Renal pelvis (tissue), 12 donors: ENCODE results near the gene NINL. TPM values are rescaled to one million over a fixed set of nuclear protein-coding genes. Genes with fewer than 3 reads are reported as not detected.
"Not testable (repeated sequence)": the region's sequence is repeated elsewhere in the genome, so short reads cannot be mapped to it uniquely, and the experiment has no call there.

Experiments
- DNase-seq: peaks from one replicate; pipeline ENCODE4 v3.0.0-alpha.2; 2013
- long read RNA-seq, 16 experiments: transcript quantifications; one replicate each; lab custom pipeline, GENCODE V29; 2026
- polyA plus RNA-seq, 3 donors: library from polyadenylated mRNA; unstranded; fragments of 120-200 nt; gene quantifications; one replicate each; pipeline ENCODE4 v1.2.1, GENCODE V29; 2013; ENCODE audit not compliant: insufficient read length in 3 of 3

Gene NINL
- 10 to 100 TPM; 40.1 to 57.0 (median 56.6) TPM for polyA plus RNA-seq
- long read RNA-seq, donor 1, result 0 reads
- long read RNA-seq, donor 2, partial matches to known transcripts, result 31 of 31 reads
- long read RNA-seq, donor 2, other reads (novel, unspliced or antisense), result 0 of 31 reads
- long read RNA-seq, donor 3, partial matches to known transcripts, result 0 of 1 reads
- long read RNA-seq, donor 3, other reads (novel, unspliced or antisense), result 0 of 1 reads
- long read RNA-seq, donor 4, partial matches to known transcripts, result 5 of 6 reads
- long read RNA-seq, donor 4, other reads (novel, unspliced or antisense), result 0 of 6 reads
- long read RNA-seq, donor 5, partial matches to known transcripts, result 0 of 2 reads
- long read RNA-seq, donor 5, other reads (novel, unspliced or antisense), result 0 of 2 reads
- long read RNA-seq, donor 6, full-length matches to known transcripts, result 4 of 16 reads
- long read RNA-seq, donor 6, partial matches to known transcripts, result 12 of 16 reads
- long read RNA-seq, donor 6, other reads (novel, unspliced or antisense), result 0 of 16 reads
- long read RNA-seq, donor 7, full-length matches to known transcripts, result 1 of 1 reads
- long read RNA-seq, donor 7, partial matches to known transcripts, result 0 of 1 reads
- long read RNA-seq, donor 7, other reads (novel, unspliced or antisense), result 0 of 1 reads
- long read RNA-seq, donor 8, partial matches to known transcripts, result 5 of 5 reads
- long read RNA-seq, donor 8, other reads (novel, unspliced or antisense), result 0 of 5 reads
- long read RNA-seq, donor 9, partial matches to known transcripts, result 6 of 8 reads
- long read RNA-seq, donor 9, other reads (novel, unspliced or antisense), result 0 of 8 reads
- long read RNA-seq, donor 10, partial matches to known transcripts, result 0 of 1 reads
- long read RNA-seq, donor 10, other reads (novel, unspliced or antisense), result 0 of 1 reads
- long read RNA-seq, donor 11, result 0 reads
- long read RNA-seq, donor 12, full-length matches to known transcripts, result 3 of 38 reads
- long read RNA-seq, donor 12, partial matches to known transcripts, result 35 of 38 reads
- long read RNA-seq, donor 12, other reads (novel, unspliced or antisense), result 0 of 38 reads
- long read RNA-seq, donor 13, partial matches to known transcripts, result 42 of 42 reads
- long read RNA-seq, donor 13, other reads (novel, unspliced or antisense), result 0 of 42 reads
- long read RNA-seq, donor 14, full-length matches to known transcripts, result 2 of 2 reads
- long read RNA-seq, donor 14, partial matches to known transcripts, result 0 of 2 reads
- long read RNA-seq, donor 14, other reads (novel, unspliced or antisense), result 0 of 2 reads
- long read RNA-seq, donor 15, partial matches to known transcripts, result 19 of 20 reads
- long read RNA-seq, donor 15, other reads (novel, unspliced or antisense), result 0 of 20 reads
- long read RNA-seq, donor 16, full-length matches to known transcripts, result 1 of 1 reads
- long read RNA-seq, donor 16, partial matches to known transcripts, result 0 of 1 reads
- long read RNA-seq, donor 16, other reads (novel, unspliced or antisense), result 0 of 1 reads

DNA sequence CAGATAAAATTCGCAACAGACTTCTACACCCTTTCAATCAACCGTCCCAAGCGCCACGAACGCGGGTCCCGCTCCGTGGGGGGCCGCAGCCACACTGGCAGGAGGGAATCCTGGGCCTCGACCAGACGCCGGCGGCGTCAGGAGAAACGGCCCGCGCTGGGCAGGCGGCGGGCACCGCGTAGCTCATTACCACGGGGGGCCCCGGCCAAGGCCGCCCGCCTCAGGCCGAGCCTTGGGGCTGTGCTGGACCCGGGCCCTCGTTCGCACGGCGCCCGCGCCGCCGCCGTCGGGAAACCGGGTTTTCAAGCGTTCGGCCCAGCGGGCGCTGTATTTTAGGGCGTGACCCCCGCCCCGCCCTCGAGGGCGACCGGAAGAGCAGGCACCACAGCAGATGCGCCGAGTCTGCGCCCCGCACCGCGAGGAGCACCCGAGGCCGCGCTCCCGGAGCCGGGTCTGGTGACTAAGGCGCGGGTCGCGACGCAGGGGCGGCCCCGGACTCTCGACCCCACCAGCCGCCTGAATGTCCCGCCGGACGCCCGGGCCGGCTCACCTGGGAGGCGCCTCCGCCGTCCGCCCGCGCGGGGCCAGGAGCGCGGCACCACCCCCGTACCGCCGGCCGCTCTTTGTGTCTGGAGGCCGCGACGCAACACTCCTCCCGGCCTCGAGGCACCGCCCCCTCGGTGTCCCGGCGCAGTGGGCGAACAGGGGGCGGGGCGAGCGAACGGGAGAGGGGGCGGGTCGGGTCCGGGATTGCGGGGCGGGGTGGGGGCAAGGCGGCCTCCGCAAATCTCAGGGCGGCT lies at the start of gene NINL:
NINL (minus strand) TSS at position 627 of the 800 bp plus-strand sequence. CDS start 58,944 bp downstream, outside the sequence.
- DNase-seq, result peak; percentile 77

DNA sequence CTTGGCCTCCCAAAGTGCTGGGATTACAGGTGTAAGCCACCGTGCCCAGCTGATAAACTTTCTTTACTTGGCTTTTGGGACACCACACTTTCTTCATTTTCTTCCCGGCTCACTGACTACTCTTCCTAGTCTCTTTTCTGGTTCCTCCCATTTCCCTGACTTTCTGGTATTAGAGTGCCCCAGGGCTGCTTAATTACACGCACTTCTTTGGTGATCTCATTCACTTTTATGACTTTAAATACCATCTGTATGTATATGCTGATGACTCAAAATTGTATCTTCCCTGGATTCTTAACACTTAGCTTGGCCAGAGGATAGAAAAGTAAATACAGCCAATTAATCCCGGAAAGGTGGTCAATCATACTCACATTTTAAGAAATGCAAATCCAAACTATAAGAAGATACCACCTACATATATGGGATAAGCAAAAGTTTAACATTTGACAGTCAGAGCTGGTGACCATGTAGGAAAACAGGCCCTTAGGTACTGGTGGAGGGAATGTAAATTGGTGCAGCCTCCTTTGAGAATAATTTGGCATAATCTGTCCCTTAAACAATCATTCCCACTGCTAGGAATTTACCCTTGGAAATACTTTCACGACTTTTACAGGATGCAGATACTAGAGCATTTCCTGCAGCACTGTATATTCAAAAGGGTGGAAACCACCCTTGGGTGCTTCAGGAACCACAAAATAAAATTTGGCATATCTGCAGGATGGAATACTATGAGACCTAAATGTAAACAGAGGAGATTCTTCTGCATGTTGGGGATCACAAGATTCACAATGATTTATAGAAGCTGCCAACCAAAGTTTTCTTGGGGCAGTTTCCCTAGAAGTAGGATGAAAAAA lies 47.8 kb upstream of the NINL start:
- DNase-seq, result no peak

- not testable (repeated sequence) for DNase-seq
Measured at GRCh38 chr20:25630615-25631014, 45.3 kb upstream of the NINL start.

- DNase-seq, result no peak
Measured at GRCh38 chr20:25629816-25630499, 44.6 kb upstream of the NINL start.

DNA sequence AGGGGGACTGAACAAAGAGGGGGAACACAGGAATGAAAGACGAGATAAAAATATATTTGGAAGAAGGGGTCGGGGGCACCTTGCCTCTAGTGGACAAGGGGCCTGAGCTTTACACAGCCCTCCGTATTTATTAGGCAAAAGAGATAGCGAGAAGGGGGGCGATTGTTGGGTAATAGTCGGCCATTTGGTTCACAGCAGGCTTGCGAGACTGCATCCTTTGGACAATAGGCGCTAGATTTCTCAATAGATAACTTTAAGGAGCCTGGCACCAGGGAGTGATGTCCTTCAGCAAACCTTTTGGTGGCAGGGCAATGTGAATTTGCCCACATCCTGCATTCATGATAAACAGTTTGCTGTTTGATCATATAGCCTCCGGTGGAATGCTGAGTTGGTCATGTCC lies 41.4 kb upstream of the NINL start:
- no peak for DNase-seq

- DNase-seq, result no peak
Measured at GRCh38 chr20:25624500-25624939, 39.2 kb upstream of the NINL start.

- DNase-seq, result peak; percentile 98
Measured at GRCh38 chr20:25623736-25624499, 38.6 kb upstream of the NINL start, which contains the start of gene NANP. Gene NANP, minus strand, starts transcription at chr20:25624014. Its CDS starts 66 bp downstream, at chr20:25623948.

GRCh38 chr20:25623225-25623735 lies 37.9 kb upstream of the NINL start:
- DNase-seq, result peak; percentile 17

DNA sequence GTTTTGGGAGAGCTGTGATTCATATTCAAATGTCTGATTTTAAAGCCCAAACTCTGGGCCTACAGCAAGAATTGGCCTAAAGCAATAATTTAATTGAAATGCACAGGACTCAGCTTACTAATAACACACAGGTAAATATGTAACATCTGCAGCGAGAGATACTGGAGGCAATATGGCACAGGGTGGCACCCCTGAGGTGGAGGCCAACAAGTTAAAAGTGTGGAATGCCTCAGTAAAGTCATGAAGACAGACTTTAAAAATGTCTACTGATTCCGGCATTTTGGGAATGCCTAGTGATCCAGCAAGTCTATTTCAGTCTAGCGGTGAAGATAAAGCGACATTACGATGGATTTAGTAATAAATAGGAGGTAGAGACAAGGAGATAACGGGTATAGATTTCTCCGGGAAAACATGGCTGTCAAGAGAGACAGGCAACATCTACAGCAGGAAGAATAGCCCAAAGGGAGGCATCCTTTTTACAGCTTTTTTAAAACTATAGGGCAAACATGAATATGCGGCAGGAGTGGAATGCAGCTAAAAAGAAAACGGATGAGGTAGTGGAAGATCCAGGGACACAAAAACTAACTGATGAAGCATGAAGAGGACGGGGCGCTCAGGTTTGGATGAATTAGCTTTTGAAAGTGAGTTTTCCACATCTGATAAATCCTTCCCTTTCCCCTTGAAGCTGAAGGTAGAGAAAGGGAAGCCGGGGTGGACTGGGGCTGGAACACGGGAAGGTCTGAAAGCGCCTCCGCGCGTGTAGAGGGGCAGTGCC lies 37.3 kb upstream of the NINL start:
- DNase-seq, result no peak

DNA sequence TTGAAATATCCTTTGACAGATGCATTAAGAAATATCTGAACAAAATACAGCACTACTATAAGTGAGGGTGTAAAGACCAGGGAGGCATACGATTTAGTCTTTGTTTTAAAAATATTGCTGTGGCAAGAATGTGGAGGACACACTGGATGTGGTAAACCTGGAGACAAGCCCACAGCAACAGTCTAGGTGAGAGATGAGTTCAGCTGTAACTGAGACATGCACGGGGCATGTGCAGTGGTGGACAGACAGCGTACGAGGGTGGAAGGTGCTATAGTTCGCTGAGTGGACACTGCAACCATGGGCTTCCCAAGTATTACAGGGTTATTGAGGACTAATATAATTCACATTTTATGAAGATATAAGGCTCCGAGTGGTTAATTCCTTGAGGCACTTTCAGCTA lies 36.7 kb upstream of the NINL start:
- no peak for DNase-seq

GRCh38 chr20:25619514-25619913 lies 34.2 kb upstream of the NINL start:
- DNase-seq, result no peak

DNA sequence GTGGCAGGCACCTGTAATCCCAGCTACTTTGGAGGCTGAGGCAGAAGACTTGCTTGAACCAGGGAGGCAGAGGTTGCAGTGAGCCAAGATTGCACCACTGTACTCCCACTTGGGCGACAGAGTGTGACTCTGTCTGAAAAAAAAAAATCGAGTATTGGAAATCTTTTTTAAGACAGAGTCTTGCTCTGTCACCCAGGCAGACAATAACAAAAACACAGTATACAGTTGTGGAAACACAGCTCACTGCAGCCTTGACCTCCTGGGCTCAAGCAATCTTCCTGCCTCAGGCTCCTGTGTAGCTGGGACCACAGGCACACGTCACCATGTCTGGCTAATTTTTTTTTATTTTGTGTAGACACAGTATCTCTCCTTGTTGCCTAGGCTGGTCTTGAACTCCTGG lies 23.4 kb upstream of the NINL start:
- no peak for DNase-seq

- no peak for DNase-seq
Measured at GRCh38 chr20:25606094-25606695, 20.9 kb upstream of the NINL start.

DNA sequence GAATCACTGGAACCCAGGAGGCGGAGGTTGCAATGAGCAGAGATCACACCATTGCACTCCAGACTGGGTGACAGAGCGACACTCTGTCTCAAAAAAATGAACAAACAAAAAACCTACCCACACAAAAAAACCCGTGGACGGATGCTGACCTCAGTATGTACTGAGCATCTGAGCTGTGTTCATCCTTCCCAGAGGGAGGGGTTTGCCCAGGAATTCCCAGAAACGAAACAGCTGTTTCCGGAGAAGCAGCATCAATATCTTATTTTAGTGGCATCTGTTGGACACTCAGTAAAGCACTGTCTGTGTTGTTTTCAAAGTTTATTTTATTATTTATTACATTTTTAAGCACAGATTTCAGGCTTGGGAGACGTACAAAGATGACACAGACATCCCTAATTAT lies 19.8 kb upstream of the NINL start:
- no peak for DNase-seq

DNA sequence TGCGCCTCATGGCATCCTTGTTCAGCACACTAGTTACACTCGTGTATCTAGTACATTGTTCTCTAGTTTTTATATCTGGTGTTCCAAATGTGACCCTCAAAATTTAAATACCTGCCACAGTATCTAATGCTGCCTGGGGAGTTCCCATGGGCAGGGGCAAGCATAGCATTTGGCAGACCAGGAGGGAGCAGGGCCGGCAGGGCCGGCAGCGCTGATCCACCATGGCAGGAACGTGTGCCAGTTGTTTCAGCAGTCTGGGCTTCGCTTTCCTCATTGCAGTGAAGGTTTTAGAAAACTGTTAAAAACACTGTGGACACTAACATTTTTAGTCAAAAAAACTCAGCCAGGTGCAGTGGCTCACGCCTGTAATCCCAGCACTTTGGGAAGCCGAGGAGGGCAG lies 19.3 kb upstream of the NINL start:
- DNase-seq, result no peak

DNA sequence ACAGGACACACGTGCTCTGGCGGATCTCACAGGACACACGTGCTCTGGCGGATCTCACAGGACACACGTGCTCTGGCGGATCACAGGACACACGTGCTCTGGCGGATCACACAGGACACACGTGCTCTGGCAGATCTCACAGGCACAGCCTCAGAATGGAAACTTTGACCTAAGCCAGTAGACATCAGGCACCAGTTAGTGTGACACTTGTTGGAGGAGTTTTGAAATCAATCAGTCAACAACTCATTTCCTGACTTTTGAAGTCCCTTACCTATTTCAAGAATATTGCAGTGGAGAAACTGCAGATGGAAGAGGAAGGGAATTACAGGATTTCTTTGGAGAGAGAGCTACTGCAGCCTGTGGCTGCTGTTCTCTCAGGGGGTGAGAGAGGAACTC lies 17.6 kb upstream of the NINL start:
- not testable (repeated sequence) for DNase-seq
